Inflammatory macrophage treated with lipopolysaccharide for 4 hours (primary cell): Measurements from ENCODE around the gene LRRFIP1.
"Not testable (repeated sequence)": the region's sequence is repeated elsewhere in the genome, so short reads cannot be mapped to it uniquely, and the experiment has no call there.

Source experiments
- DNase-seq: peaks from one replicate; pipeline ENCODE4 v3.0.0-alpha.2; 2020

LRRFIP1 gene, protein sequence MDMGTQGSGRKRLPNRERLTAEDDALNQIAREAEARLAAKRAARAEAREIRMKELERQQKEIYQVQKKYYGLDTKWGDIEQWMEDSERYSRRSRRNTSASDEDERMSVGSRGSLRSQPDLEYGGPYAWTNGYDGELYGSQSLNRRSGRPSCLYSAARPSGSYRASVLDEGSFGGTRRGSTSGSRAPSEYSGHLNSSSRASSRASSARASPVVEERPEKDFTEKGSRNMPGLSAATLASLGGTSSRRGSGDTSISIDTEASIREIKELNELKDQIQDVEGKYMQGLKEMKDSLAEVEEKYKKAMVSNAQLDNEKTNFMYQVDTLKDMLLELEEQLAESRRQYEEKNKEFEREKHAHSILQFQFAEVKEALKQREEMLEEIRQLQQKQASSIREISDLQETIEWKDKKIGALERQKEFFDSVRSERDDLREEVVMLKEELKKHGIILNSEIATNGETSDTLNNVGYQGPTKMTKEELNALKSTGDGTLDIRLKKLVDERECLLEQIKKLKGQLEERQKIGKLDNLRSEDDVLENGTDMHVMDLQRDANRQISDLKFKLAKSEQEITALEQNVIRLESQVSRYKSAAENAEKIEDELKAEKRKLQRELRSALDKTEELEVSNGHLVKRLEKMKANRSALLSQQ

DNA sequence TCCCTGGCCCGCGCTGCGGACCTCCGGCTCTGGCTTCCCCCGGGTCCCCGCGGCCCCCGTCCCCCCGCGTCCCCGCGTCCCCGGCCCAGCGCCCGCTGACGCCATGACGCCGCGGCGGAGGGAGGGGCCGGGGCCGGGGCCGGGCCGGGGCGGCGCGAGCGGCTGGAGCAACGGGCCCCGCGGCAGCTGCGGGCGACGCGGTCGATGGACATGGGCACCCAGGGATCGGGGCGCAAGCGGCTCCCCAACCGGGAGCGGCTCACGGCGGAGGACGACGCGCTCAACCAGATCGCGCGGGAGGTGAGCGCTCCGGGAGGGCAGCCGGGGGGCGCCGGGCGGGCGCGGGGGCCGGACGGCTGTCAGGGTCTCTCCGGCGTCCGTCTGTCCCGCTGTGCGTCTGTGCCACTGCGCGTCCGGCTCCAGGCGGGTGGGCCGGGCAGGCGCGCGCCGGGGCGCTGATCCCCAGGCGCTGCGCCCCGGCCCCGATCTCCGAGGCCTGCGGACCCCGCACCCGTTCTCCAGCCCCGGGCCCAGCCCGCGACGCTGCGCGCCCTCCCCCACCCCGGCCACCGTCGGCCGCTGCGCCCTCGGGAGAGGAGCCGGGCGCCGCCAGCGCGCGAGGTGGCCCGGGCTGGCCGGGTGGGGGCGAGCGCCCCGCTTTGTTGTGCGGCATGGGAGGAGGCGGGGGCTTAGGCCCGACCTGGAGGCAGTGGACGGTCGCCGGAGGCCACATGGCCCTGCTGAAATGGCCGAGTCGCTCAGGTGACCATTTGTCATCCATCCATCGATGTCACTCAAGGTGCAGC is at the start of gene LRRFIP1:
TSS of gene LRRFIP1 (plus strand) at position 147 of the 806 bp plus-strand sequence. CDS start at position 205, 58 bp downstream.
- DNase-seq = peak; percentile 30

- no peak for DNase-seq
These were observed 49.2 kb upstream of the LRRFIP1 start for GRCh38 chr2:237577956-237578870.

GRCh38 chr2:237581326-237581725 is 46.1 kb upstream of the LRRFIP1 start:
- no peak for DNase-seq

DNA sequence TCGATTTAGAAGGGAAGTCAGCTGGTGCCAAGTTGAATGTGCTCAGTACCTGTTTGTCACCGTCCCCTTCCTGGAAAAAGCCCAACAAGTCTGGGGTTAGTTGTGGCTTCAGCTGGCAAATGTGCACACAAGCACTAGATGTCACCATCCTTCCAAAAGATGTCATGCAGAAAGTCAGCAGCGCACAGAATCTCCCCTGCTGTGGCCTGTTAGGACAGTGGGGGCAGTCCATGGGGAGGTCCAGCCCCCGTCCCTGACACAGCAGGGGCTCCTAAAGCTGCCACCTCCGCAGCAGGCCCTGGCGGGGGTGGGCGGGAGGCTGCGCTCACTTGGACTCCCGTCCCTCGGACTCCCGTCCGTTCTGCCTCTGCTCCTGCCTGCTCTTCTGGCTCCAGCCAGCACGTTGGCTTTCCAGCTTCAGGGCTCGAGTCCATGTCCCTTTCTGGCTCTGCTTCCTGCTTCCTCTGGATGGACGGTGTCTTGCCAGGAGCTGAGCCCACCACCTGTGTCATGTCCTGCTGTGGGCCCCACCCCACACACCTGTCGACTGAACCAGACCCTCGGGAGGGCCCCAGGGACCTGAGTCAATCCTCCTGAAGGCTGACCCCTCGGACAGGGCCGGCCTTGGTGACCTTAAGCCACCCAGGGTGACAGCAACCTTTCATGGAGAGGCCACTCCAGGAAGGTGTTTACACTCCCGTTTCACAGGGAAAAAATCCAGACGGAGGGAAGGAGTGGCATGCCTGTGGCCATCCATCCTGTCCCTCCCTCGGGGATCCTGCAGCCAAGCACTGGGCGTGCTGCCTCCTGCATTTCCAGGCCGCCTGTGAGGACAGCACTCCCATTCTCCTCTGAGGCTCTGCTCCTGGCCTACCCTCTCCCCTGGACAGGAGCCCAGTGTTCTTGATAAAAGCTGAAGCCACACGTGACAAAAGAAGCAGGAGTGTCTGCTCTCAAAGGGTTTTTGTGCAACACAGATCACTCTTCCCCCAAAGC is 45.3 kb upstream of the LRRFIP1 start:
- DNase-seq = peak; percentile 51

GRCh38 chr2:237583385-237584295 is 43.7 kb upstream of the LRRFIP1 start:
- DNase-seq = no peak

GRCh38 chr2:237585590-237586221 is 41.7 kb upstream of the LRRFIP1 start:
- no peak for DNase-seq

- no peak for DNase-seq
These were observed 39.2 kb upstream of the LRRFIP1 start for GRCh38 chr2:237588044-237588696.

DNA sequence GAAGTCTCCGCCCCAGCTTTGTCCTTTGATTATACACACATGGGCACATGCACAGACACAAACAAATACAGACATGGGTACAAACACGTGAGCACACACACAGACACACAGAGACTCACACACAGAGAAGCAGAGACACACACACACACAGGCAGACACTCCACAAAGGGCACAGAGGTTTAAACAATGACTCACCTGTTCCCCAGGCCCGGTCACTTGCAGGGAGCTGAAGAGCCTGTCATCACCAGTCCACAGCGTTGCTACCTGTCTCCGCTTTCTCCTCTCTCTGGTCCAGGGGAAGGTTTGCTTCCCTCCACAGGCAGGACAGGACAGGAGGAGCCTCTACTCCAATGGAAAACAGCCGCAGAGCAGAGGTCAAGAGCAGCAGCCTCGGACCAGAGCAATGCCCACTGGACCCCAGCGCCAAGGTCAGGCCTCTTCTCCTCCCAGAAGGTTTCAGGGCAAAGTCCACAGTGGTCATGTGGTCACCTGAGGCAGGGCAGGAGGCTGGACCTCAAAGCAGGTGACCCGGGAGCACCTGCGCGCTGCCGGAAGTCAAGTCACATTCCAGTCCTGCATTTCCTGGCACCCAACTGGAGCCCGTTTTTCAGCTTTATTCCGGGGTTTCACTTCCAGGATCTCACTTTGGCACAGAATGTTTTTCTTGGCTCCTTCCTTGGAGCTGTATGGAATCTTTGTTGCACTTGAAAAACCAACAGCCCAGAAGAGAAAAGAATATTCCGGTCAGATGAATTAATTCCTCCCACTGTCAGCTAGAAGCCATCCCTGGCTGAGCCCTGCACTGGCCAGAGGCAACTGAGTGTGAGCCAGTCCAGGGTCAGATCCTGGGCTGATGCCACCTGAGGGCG is 36.9 kb upstream of the LRRFIP1 start, which contains the start of gene RAB17:
TSS of gene RAB17 (minus strand) at position 463 of the 869 bp plus-strand sequence. CDS start 4,580 bp downstream, outside the sequence.
- DNase-seq = no peak

DNA sequence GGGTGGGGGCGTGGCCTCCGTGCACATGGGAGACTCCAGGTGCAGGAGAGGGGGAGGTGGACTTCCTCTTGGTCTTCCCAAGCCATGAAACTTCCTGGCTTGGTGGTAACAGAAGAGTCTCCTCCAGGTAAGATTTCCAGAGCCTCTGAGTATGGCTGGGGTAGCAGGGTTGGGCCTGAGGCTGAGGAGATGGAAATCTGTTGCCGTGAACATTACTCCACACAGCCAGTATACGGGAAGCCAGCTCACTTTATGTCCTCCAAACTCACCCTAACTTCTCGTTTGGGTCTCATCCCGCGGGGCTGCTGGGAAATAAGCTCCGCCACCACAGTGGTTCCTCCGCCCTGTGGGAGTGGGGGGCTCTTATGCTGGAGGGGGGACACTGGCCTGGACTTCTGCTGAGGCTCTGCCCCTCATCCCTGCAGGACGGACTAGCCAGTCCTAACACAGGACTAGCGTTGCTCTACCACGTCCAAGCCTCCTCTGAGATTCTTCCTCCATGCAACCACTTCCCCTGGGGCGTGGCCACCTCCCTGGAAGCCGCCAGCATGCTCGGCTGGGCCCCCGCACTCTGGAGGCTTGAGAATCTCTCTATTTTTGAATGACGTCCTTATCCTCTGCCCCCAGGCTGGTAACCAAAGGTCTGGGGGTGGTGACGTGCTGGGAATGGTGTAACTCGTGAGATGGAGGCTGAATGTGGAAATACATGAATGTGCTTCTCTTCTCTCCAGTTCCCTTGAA is 36.1 kb upstream of the LRRFIP1 start:
- DNase-seq = peak; percentile 93

DNA sequence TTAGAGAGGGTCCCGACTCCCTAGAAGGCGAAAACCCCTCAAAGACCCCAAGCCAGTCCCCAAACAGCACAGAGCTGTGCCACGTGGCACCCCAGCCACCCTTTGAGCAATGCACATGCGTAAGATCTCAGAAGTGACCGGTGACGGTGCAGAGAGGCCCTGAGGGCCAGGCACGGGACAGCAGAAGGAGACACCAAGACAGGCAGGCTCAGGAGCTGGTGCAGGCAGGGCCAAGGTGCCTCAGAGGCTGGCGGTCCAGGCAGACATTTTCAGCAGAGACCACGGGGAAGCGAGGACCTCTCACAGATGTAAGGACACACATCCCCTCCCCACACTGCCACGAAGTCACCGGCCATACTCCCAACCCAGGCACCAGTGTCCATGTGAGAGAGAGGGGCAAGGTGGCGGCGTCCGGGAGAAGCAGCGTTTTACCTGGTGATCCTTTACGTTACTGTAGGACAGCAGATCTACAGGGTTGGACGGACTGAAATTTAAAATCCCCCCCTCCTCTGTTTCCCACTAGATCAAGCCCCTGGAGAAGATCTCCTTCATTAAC is 34.9 kb upstream of the LRRFIP1 start:
- DNase-seq = no peak

DNA sequence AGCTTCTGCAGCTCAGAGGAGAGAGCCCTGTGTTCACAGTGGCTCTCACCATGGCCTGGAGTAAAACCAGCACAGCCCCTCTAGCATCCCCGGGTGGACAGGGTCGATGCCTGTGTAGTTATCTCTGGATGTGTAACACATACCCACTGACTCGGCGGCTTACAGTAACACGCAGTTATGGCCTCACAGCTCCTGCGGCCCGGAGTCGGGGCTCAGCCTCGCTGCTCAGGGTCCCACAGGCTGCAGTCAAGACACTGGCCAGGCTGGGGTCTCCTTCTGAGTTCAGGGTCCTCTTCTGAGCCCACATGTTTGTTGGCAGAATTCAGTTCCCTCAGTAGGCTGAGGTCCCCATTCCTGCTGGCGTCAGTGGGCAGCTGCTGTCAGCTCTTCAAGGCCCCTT is 34.4 kb upstream of the LRRFIP1 start:
- no peak for DNase-seq

DNA sequence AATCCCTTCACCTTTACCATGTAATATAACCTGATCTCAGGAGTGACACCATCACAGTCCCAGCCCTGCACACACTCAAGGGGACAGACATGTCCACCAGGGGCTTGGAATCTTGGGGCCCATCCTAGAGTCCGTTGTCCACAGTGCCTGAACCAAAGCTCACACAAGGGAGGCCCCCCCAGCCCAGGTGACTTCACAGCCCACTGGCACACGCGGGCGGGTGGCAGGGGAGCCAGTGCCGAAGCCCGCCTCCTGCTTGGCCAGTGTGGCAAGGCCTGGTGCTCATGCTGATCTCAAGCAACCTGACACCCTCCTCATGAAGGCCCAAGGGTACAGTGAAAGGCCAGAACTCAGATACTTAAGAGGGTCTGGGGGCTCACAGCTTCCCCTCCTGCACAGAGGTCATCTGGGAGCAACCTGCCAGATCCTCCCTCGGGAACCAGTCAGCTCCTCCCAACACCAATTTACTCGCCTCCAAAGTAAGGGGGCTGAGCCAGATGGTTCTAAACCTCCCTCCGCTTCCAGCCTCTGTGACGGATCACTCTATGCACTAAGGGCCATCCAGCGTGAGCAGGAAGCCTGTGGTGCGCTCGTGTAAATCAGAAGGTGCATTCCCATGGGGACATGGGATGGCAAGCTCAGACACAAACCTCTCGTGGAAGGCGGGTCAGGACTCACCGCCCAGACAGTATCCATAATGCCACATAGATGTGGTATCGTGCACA is 33.6 kb upstream of the LRRFIP1 start:
- no peak for DNase-seq

- DNase-seq = no peak
These were observed 32.9 kb upstream of the LRRFIP1 start for GRCh38 chr2:237594514-237594871.

GRCh38 chr2:237595829-237596519 is 31.4 kb upstream of the LRRFIP1 start:
- not testable (repeated sequence) for DNase-seq

GRCh38 chr2:237596520-237597195 is 30.7 kb upstream of the LRRFIP1 start:
- DNase-seq = no peak
